CD4-positive, CD25-positive, alpha-beta regulatory T cell (primary cell): ENCODE data around the gene CACNA2D3. TPM values are rescaled to one million over a fixed set of nuclear protein-coding genes. Genes with fewer than 3 reads are reported as not detected.

Experiments used
- ATAC-seq, 2 donors: fragments of 150-1000 bp; cut with Tn5 transposase; one replicate each; pipeline ENCODE4 v1.10.0; 2021; ENCODE audit warnings: low read depth in 2 of 2, moderate number of reproducible peaks in 2 of 2, moderate library complexity in 1 of 2
- DNase-seq, 3 donors: peaks; one replicate each; pipeline versions ENCODE4 v3.0.0 to v3.0.0-alpha.2; 2012 to 2022; ENCODE audit warnings: mixed read lengths in 1 of 3
- H3K27ac ChIP-seq: one replicate; pipeline ENCODE4 v1.7.0; 2013; ENCODE audit warnings: mild to moderate bottlenecking, low read length; ENCODE audit not compliant: insufficient read depth, poor library complexity, severe bottlenecking
- H3K27me3 ChIP-seq: one replicate; pipeline ENCODE4 v1.7.0; 2013; ENCODE audit warnings: low read length; ENCODE audit not compliant: control insufficient read depth, insufficient read depth
- H3K36me3 ChIP-seq: one replicate; pipeline ENCODE4 v1.7.0; 2013; ENCODE audit warnings: mild to moderate bottlenecking, low read length, moderate library complexity; ENCODE audit not compliant: control insufficient read depth, insufficient read depth
- H3K4me1 ChIP-seq: 2 replicates; pipeline ENCODE4 v1.7.0; 2013; ENCODE audit warnings: mild to moderate bottlenecking, low read length; ENCODE audit not compliant: insufficient read depth, control insufficient read depth, poor library complexity, severe bottlenecking
- H3K4me3 ChIP-seq: one replicate; pipeline ENCODE4 v1.7.0; 2013; ENCODE audit warnings: low read depth, mild to moderate bottlenecking, low read length, moderate library complexity
- H3K9me3 ChIP-seq, 2 experiments: 1 replicate in 1 of 2; 2 replicates in 1 of 2; pipeline ENCODE4 v1.7.0; 2013; ENCODE audit warnings: low read length in 2 of 2, mild to moderate bottlenecking in 1 of 2, moderate library complexity in 1 of 2; ENCODE audit not compliant: control insufficient read depth in 2 of 2
- H3K27ac Mint-ChIP-seq, 3 donors: one replicate each; pipeline ENCODE4 v1.8.0; 2020 to 2022; ENCODE audit warnings: mild to moderate bottlenecking in 3 of 3, mixed read lengths in 3 of 3, moderate library complexity in 2 of 3
- H3K27me3 Mint-ChIP-seq: one replicate; pipeline ENCODE4 v1.8.0; 2022; ENCODE audit warnings: mild to moderate bottlenecking, mixed read lengths
- H3K36me3 Mint-ChIP-seq: one replicate; pipeline ENCODE4 v1.8.0; 2020; ENCODE audit warnings: mixed read lengths
- H3K4me1 Mint-ChIP-seq, 4 donors: one replicate each; pipeline ENCODE4 v1.8.0; 2020 to 2022; ENCODE audit warnings: mixed read lengths in 4 of 4, mild to moderate bottlenecking in 1 of 4
- H3K4me3 Mint-ChIP-seq, 4 donors: one replicate each; pipeline ENCODE4 v1.8.0; 2020 to 2022; ENCODE audit warnings: mild to moderate bottlenecking in 4 of 4, mixed read lengths in 4 of 4, moderate library complexity in 3 of 4
- H3K9me3 Mint-ChIP-seq, 7 donors: one replicate each; pipeline ENCODE4 v1.8.0; 2020 to 2022; ENCODE audit warnings: mixed read lengths in 7 of 7, mild to moderate bottlenecking in 3 of 7, moderate library complexity in 2 of 7
- polyA plus RNA-seq, 4 donors: library from polyadenylated mRNA; unstranded; fragments of 300-500 nt; fragmentation: Illumina TruSeq; gene quantifications; one replicate each; pipeline ENCODE4 v1.2.3, GENCODE V29; 2021
- total RNA-seq: library from RNA; stranded (reverse); gene quantifications from one replicate; pipeline ENCODE4 v1.2.3, GENCODE V29; 2022

Gene CACNA2D3
- total and polyA plus RNA-seq, 5 donors from 2014 or later, result not detected

DNA sequence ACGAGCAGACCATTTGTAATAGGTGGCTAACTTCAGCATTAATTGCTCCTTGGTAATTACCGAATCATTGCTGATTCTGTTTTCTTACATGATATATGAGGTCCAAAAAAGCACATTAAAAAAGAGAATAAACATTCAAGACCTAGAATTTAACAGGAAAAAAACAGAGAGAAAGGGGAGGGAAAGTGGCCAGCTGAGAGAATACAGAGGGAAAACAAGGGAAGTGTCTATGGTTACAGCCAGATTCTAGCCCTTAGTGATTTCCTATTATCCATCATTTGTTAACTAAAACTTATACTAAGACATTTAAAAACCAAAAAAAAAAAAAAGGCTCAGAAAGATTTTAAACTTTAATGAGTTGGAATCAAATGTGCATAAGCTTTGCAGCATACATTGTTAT, 636.8 kb downstream of the CACNA2D3 start:
- H3K36me3 Mint-ChIP-seq, result peaks cover 7% of the 10 kb centered on the region
- Histone ChIP-seq H3K4me1 (no peaks in the 10 kb centered on the region), H3K4me3 (no peak overlapping the region), H3K27me3 (no peaks in the 10 kb centered on the region), H3K9me3 (no peaks in the 10 kb centered on the region), H3K36me3 (no peaks in the 10 kb centered on the region), H3K27ac (no peak overlapping the region)
- peak overlapping the region in 1 of 3 donors; percentile 5 for H3K27ac Mint-ChIP-seq
- DNase-seq (no peak), ATAC-seq (no peak)
- H3K9me3 Mint-ChIP-seq, result no peaks in the 10 kb centered on the region
- no peaks in the 10 kb centered on the region for H3K4me1 Mint-ChIP-seq
- no peak overlapping the region for H3K4me3 Mint-ChIP-seq
- no peaks in the 10 kb centered on the region for H3K27me3 Mint-ChIP-seq

DNA sequence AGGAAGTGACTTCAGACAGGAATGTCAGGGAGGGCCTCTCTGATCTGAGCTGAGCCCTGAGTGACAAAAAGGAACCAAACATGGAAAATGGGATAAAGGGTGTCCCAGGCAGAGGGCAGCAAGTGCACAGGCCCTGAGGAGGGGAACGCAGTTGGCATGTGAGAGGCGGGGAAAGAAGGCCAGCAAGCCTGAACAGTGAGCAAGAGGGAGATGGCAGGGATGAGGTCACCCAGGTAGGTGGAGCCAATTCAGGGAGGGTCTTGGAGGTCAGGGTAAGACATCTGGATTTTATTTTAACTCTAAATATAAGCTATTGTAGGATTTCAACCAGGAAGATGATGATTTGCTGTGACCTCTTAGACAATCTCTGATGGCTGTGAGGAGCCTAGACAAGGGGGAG, 637.8 kb downstream of the CACNA2D3 start:
- no peak overlapping the region for H3K27ac ChIP-seq
- H3K9me3 ChIP-seq, result no peaks in the 10 kb centered on the region
- DNase-seq (no peak), ATAC-seq (no peak)
- H3K4me3 ChIP-seq, result no peak overlapping the region
- Mint-ChIP-seq H3K27ac (no peak overlapping the region), H3K27me3 (no peaks in the 10 kb centered on the region), H3K4me3 (no peak overlapping the region), H3K9me3 (peaks cover 0 to under 1% (median 0%) of the 10 kb centered on the region in 7 donors), H3K4me1 (no peaks in the 10 kb centered on the region), H3K36me3 (peaks cover 7% of the 10 kb centered on the region)
- no peaks in the 10 kb centered on the region for H3K36me3 ChIP-seq
- H3K27me3 ChIP-seq, result no peaks in the 10 kb centered on the region
- H3K4me1 ChIP-seq, result no peaks in the 10 kb centered on the region

DNA sequence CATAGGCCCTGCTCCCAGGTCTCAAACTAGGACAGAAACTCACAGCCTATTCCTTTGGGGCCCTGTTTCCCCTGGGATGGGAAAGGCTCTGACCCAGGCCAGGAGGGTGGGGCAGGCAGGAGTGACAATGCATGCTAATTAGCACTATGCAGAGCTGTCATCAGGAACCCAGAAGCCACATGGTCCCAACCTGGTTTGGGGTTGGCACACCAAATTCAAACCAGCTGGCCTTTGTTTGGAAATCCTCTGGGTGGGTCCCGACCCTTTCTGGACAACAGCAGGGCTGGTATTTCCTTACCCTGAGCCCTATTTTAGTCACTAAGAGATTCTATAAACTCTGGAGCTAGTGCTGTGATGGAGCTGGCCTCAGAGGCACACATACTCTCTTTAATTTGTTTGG, 639.3 kb downstream of the CACNA2D3 start:
- Mint-ChIP-seq H3K4me1 (no peaks in the 10 kb centered on the region), H3K9me3 (peaks cover 0 to 4% (median 0%) of the 10 kb centered on the region in 7 donors), H3K27me3 (no peaks in the 10 kb centered on the region), H3K27ac (no peak overlapping the region), H3K36me3 (peaks cover 7% of the 10 kb centered on the region), H3K4me3 (no peak overlapping the region)
- H3K27ac ChIP-seq, result no peak overlapping the region
- ATAC-seq (no peak), DNase-seq (no peak)
- no peaks in the 10 kb centered on the region for H3K36me3 ChIP-seq
- H3K4me1 ChIP-seq, result no peaks in the 10 kb centered on the region
- H3K9me3 ChIP-seq, result no peaks in the 10 kb centered on the region
- H3K27me3 ChIP-seq, result no peaks in the 10 kb centered on the region
- no peak overlapping the region for H3K4me3 ChIP-seq

DNA sequence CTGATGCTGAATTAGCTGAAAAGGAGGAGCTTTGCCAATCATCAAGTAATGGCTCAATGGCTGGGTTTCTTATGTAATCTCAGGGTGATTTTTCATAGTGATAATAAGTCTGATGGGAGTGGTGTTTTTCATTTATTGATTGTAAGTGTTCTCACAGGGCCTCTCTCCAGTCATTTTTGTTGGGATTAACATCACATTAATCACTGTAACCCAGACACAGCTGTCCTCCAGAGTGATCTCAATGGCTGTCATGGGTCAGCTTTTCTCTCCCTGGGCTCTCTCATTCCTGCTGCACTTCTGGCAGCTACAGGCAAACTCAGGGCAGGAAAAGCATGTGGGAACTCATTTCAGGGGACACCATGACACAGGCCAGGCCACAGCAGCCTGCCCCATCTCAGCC, 642.6 kb downstream of the CACNA2D3 start:
- H3K4me3 ChIP-seq, result no peak overlapping the region
- no peak for DNase-seq
- no peaks in the 10 kb centered on the region for H3K36me3 ChIP-seq
- peaks cover 0 to 4% (median 0%) of the 10 kb centered on the region in 7 donors for H3K9me3 Mint-ChIP-seq
- H3K27me3 Mint-ChIP-seq, result no peaks in the 10 kb centered on the region
- H3K36me3 Mint-ChIP-seq, result peaks cover 6% of the 10 kb centered on the region
- H3K27me3 ChIP-seq, result no peaks in the 10 kb centered on the region
- no peaks in the 10 kb centered on the region for H3K4me1 ChIP-seq
- H3K27ac Mint-ChIP-seq, result no peak overlapping the region
- H3K9me3 ChIP-seq, result no peaks in the 10 kb centered on the region
- no peak overlapping the region for H3K27ac ChIP-seq
- no peaks in the 10 kb centered on the region for H3K4me1 Mint-ChIP-seq
- ATAC-seq, result no peak
- no peak overlapping the region for H3K4me3 Mint-ChIP-seq

DNA sequence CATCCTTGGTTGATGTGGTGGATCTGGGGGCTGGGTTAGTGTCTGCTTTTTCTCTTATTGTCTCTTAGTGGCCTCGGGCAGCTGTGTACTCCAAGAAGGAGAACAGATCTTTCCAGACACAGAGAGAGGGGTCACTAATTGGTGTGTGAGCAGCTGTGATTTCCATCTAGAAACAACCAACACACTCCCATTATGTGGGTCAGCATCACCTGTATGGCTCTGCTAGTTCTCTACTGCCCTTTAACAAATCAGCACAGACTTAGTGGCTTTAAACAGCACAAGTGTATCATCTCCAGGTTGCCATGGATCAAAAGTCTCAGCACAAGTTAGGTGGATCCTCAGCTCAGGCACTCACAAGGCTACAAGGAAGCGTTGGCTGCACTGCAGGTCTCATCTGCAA, 648.7 kb downstream of the CACNA2D3 start:
- no peaks in the 10 kb centered on the region for H3K4me1 ChIP-seq
- H3K27ac Mint-ChIP-seq, result no peak overlapping the region
- H3K36me3 ChIP-seq, result no peaks in the 10 kb centered on the region
- no peaks in the 10 kb centered on the region for H3K9me3 ChIP-seq
- no peak overlapping the region for H3K4me3 Mint-ChIP-seq
- H3K27ac ChIP-seq, result no peak overlapping the region
- no peak overlapping the region for H3K4me3 ChIP-seq
- no peaks in the 10 kb centered on the region for H3K27me3 Mint-ChIP-seq
- no peaks in the 10 kb centered on the region for H3K27me3 ChIP-seq
- H3K4me1 Mint-ChIP-seq, result no peaks in the 10 kb centered on the region
- no peaks in the 10 kb centered on the region for H3K36me3 Mint-ChIP-seq
- H3K9me3 Mint-ChIP-seq, result no peaks in the 10 kb centered on the region
- ATAC-seq, result no peak
- DNase-seq, result no peak

DNA sequence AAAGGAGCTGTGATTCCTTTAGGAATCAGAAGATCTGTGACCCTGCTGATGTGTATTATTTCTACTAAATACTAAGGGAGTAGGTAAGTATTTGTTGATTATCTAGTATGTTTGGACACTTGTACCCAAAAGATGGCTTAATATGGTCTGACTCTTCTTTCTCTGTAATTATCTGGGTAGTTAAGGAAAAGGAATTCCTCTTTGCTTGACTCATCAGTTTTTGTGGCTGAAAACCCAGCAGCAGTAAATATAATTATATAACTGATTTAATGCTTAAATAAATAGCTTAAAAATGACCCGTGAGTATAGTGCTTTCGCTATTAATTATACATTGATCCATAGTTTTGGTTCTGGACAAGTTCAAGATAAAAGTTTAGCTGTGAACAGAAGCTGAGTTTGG, 649.7 kb downstream of the CACNA2D3 start:
- Histone ChIP-seq H3K27ac (no peak overlapping the region), H3K4me3 (no peak overlapping the region), H3K4me1 (no peaks in the 10 kb centered on the region), H3K9me3 (no peaks in the 10 kb centered on the region), H3K27me3 (no peaks in the 10 kb centered on the region), H3K36me3 (no peaks in the 10 kb centered on the region)
- Mint-ChIP-seq H3K9me3 (no peaks in the 10 kb centered on the region), H3K27me3 (no peaks in the 10 kb centered on the region), H3K27ac (no peak overlapping the region), H3K4me3 (no peak overlapping the region), H3K36me3 (no peaks in the 10 kb centered on the region), H3K4me1 (no peaks in the 10 kb centered on the region)
- no peak for ATAC-seq
- no peak for DNase-seq

DNA sequence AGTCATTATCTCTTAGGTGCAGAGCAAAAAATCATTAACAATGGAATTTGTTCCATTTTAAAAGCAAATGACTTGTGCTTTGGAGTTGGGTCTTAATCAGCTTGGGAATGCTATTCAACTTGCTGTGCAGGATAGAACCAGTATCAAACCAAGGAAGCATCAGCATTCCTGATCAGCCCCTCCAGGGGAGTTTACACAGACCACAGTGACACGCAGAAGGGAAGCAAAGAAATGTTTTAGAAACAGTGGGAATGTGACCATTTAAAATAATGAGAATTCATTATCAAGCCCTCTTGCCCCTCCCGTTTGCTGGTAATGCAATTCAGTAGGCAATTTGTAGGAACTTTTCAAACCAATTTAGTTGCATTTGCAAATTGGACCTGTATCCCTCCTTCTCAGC, 650.4 kb downstream of the CACNA2D3 start:
- Mint-ChIP-seq H3K4me1 (no peaks in the 10 kb centered on the region), H3K27ac (no peak overlapping the region), H3K27me3 (no peaks in the 10 kb centered on the region), H3K36me3 (no peaks in the 10 kb centered on the region), H3K9me3 (no peaks in the 10 kb centered on the region), H3K4me3 (no peak overlapping the region)
- Histone ChIP-seq H3K27me3 (no peaks in the 10 kb centered on the region), H3K4me3 (no peak overlapping the region), H3K36me3 (no peaks in the 10 kb centered on the region), H3K27ac (no peak overlapping the region), H3K9me3 (no peaks in the 10 kb centered on the region), H3K4me1 (no peaks in the 10 kb centered on the region)
- ATAC-seq (no peak), DNase-seq (no peak)

DNA sequence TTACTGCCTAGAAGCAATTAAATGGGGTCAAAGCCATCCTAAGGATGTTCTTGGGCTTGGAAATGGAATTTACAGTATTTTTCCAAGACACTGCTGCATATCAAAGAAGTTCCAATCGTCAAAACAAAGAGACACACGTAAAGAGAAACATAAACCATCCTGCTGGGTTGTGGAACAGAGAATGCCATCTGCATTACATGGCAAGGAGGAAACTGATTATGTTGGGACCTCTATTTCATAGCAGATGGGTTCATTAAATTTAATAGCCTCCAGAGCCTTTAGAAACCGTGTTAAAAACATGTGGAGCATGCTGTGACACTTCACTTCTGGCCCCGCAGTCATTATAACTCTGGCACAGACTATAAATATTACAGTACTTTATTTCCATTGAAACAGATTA, 650.9 kb downstream of the CACNA2D3 start:
- no peaks in the 10 kb centered on the region for H3K27me3 ChIP-seq
- Mint-ChIP-seq H3K4me3 (no peak overlapping the region), H3K4me1 (no peaks in the 10 kb centered on the region), H3K27ac (no peak overlapping the region), H3K9me3 (peaks cover 0 to 1% (median 0%) of the 10 kb centered on the region in 7 donors), H3K27me3 (no peaks in the 10 kb centered on the region), H3K36me3 (no peaks in the 10 kb centered on the region)
- no peak overlapping the region for H3K27ac ChIP-seq
- H3K4me3 ChIP-seq, result no peak overlapping the region
- no peaks in the 10 kb centered on the region for H3K9me3 ChIP-seq
- H3K4me1 ChIP-seq, result no peaks in the 10 kb centered on the region
- ATAC-seq (no peak), DNase-seq (no peak)
- H3K36me3 ChIP-seq, result no peaks in the 10 kb centered on the region
